Fibroblast of mammary gland (primary cell): Measurements from ENCODE around the gene SDR42E2.

Source experiments
- DNase-seq: peaks from one replicate; pipeline ENCODE4 v3.0.0-alpha.2; 2010; ENCODE audit warnings: low read depth
- H3K4me3 ChIP-seq: 2 replicates; pipeline ENCODE4 v1.5.1; 2011; ENCODE audit warnings: low read depth, mild to moderate bottlenecking, low read length, moderate library complexity; ENCODE audit not compliant: control insufficient read depth
- CTCF ChIP-seq: conservative IDR thresholded peaks from 2 replicates; pipeline ENCODE4 v1.5.1; 2011; ENCODE audit warnings: low read depth, low read length, inconsistent platforms; ENCODE audit not compliant: control insufficient read depth, insufficient read depth

SDR42E2 gene

GRCh38 chr16:22161999-22162655 is at the start of gene SDR42E2:
Gene SDR42E2 (plus strand): TSS chr16:22162506. CDS start chr16:22165583, 3,077 bp downstream.
- TF ChIP-seq CTCF = no peak
- DNase-seq = no peak
- H3K4me3 ChIP-seq = no peak within 1 kb of the TSS

- no peak overlapping the region for H3K4me3 ChIP-seq
- TF ChIP-seq CTCF = no peak
- DNase-seq = no peak
These were observed 46.1 kb upstream of the SDR42E2 start for GRCh38 chr16:22116095-22116700.

GRCh38 chr16:22117609-22118008 is 44.7 kb upstream of the SDR42E2 start:
- no peak for TF ChIP-seq CTCF
- no peak overlapping the region for H3K4me3 ChIP-seq
- no peak for DNase-seq

GRCh38 chr16:22120440-22120839 is 41.9 kb upstream of the SDR42E2 start:
- no peak for TF ChIP-seq CTCF
- no peak for DNase-seq
- no peak overlapping the region for H3K4me3 ChIP-seq

- TF ChIP-seq CTCF = no peak
- no peak overlapping the region for H3K4me3 ChIP-seq
- no peak for DNase-seq
These were observed 40.1 kb upstream of the SDR42E2 start for GRCh38 chr16:22122239-22122638.

- DNase-seq = peak; percentile 10
- TF ChIP-seq CTCF = peak; percentile 20
- H3K4me3 ChIP-seq = no peak overlapping the region
These were observed 39.2 kb upstream of the SDR42E2 start for GRCh38 chr16:22123146-22123545.
